SK-N-SH (cell line): Measurements from ENCODE around the gene FNDC3B. TPM values are rescaled to one million over a fixed set of nuclear protein-coding genes. Genes with fewer than 3 reads are reported as not detected.

ENCODE experiments used
- CTCF ChIA-PET: fragments of 300-600, 350-600 bp; formaldehyde crosslinking; extraction: SDS; loops from one replicate; lab custom pipeline; 2021; lab: Yijun Ruan, JAX
- POLR2A ChIA-PET: fragments of 350-600 bp; sonication (Branson Sonifier 250); formaldehyde crosslinking; extraction: SDS; loops from one replicate; lab custom pipeline; 2020; ENCODE audit warnings: antibody characterized with exemption, inconsistent platforms; lab: Yijun Ruan, JAX
- DNase-seq: peaks from one replicate; pipeline ENCODE4 v3.0.0; 2012
- H2AFZ ChIP-seq: fragments of 200-600 bp; sonication (generic); 2 replicates; pipeline ENCODE4 v1.8.1; 2016; ENCODE audit warnings: antibody characterized with exemption, mild to moderate bottlenecking, low read depth
- H3F3A ChIP-seq: fragments of 200-600 bp; sonication (generic); replicated peaks from 2 replicates; pipeline ENCODE3; 2016; ENCODE audit warnings: antibody characterized with exemption, mild to moderate bottlenecking; ENCODE audit not compliant: insufficient read depth
- H3K27ac ChIP-seq, 2 experiments: fragments of 200-500 bp in 1 of 2; fragments of 200-600 bp in 1 of 2; sonication (Bioruptor generic) in 1 of 2; sonication (generic), shearing (Covaris generic) in 1 of 2; 2 replicates each; pipeline versions ENCODE4 v1.5.1 to v1.6.1; 2014 to 2016; ENCODE audit warnings: low read depth in 2 of 2, inconsistent platforms in 1 of 2, low read length in 1 of 2, mild to moderate bottlenecking in 1 of 2, mixed read lengths in 1 of 2
- H3K27me3 ChIP-seq: fragments of 200-600 bp; sonication (generic), shearing (Covaris generic); 2 replicates; pipeline ENCODE4 v1.6.1; 2016; ENCODE audit warnings: mixed run types; ENCODE audit not compliant: insufficient read depth
- H3K36me3 ChIP-seq, 2 experiments: fragments of 200-500 bp in 1 of 2; fragments of 200-600 bp in 1 of 2; sonication (Bioruptor generic) in 1 of 2; sonication (generic) in 1 of 2; replicated peaks in 1 of 2; 2 replicates each; pipeline versions ENCODE3 to v1.5.1; 2014 to 2016; ENCODE audit warnings: low read length in 1 of 2, mild to moderate bottlenecking in 1 of 2; ENCODE audit not compliant: insufficient read depth in 2 of 2, control insufficient read depth in 1 of 2
- H3K4me1 ChIP-seq, 2 experiments: fragments of 200-500 bp in 1 of 2; fragments of 200-600 bp in 1 of 2; sonication (Bioruptor generic) in 1 of 2; sonication (generic), shearing (Covaris generic) in 1 of 2; 2 replicates each; pipeline versions ENCODE4 v1.5.1 to v1.6.1; 2014 to 2016; ENCODE audit warnings: low read depth in 1 of 2, low read length in 1 of 2, mixed run types in 1 of 2; ENCODE audit not compliant: insufficient read depth in 2 of 2, control insufficient read depth in 1 of 2
- H3K4me2 ChIP-seq: fragments of 200-600 bp; sonication (generic), shearing (Covaris generic); 2 replicates; pipeline ENCODE4 v1.6.1; 2017; ENCODE audit warnings: mixed run types
- H3K4me3 ChIP-seq, 2 experiments: fragments of 200-500 bp in 1 of 2; fragments of 200-600 bp in 1 of 2; sonication (Bioruptor generic) in 1 of 2; sonication (generic), shearing (Covaris generic) in 1 of 2; 2 replicates each; pipeline versions ENCODE4 v1.5.1 to v1.8.1; 2014 to 2016; ENCODE audit warnings: low read depth in 2 of 2, inconsistent platforms in 1 of 2, low read length in 1 of 2, mild to moderate bottlenecking in 1 of 2, mixed read lengths in 1 of 2, moderate library complexity in 1 of 2
- H3K79me2 ChIP-seq: fragments of 200-600 bp; sonication (generic); 2 replicates; pipeline ENCODE4 v1.8.1; 2017; ENCODE audit warnings: mild to moderate bottlenecking; ENCODE audit not compliant: insufficient read depth
- H3K9ac ChIP-seq: fragments of 200-600 bp; sonication (generic); 2 replicates; pipeline ENCODE4 v1.6.1; 2017; ENCODE audit warnings: mixed run types
- H3K9me2 ChIP-seq: fragments of 200-600 bp; sonication (generic); 2 replicates; pipeline ENCODE4 v1.6.1; 2017; ENCODE audit warnings: mixed run types
- H3K9me3 ChIP-seq: fragments of 200-600 bp; sonication (generic); 2 replicates; pipeline ENCODE4 v1.6.1; 2017; ENCODE audit warnings: mixed run types, mild to moderate bottlenecking, moderate library complexity
- H4K20me1 ChIP-seq: fragments of 200-600 bp; sonication (generic); 2 replicates; pipeline ENCODE4 v1.6.1; 2017; ENCODE audit warnings: mild to moderate bottlenecking, mixed run types; ENCODE audit not compliant: insufficient read depth
- CHD2 ChIP-seq: fragments of 150-350 bp; IDR thresholded peaks from 2 replicates; pipeline ENCODE4 v1.6.1; 2018; ENCODE audit warnings: low read length; ENCODE audit not compliant: partially characterized antibody
- ELF1 ChIP-seq: IDR thresholded peaks from 2 replicates; pipeline ENCODE4 v1.4.0; 2012
- EP300 ChIP-seq, 2 experiments: IDR thresholded peaks; 2 replicates each; pipeline versions ENCODE4 v1.4.0 to v1.6.1; 2012; ENCODE audit warnings: borderline replicate concordance in 1 of 2, low read depth in 1 of 2, low read length in 1 of 2
- EZH2phosphoT487 ChIP-seq: fragments of 200-600 bp; sonication (generic); IDR thresholded peaks from 2 replicates; pipeline ENCODE4 v1.6.1; 2017; ENCODE audit warnings: low read depth, mixed run types, mild to moderate bottlenecking, antibody characterized with exemption, moderate library complexity, borderline replicate concordance
- FOXJ3 ChIP-seq: sonication (generic); formaldehyde crosslinking; IDR thresholded peaks from 2 replicates; pipeline ENCODE4 v1.5.1; 2020; ENCODE audit warnings: mild to moderate bottlenecking, missing genetic modification reagents
- GATA2 ChIP-seq: sonication (generic); formaldehyde crosslinking; IDR thresholded peaks from 2 replicates; pipeline ENCODE4 v1.5.0; 2020; ENCODE audit warnings: mild to moderate bottlenecking, missing genetic modification reagents
- JUND ChIP-seq: IDR thresholded peaks from 2 replicates; pipeline ENCODE4 v1.4.0; 2012
- MEF2A ChIP-seq: IDR thresholded peaks from 2 replicates; pipeline ENCODE4 v1.4.0; 2012; ENCODE audit warnings: low read depth, borderline replicate concordance
- MXI1 ChIP-seq: IDR thresholded peaks from 2 replicates; pipeline ENCODE4 v1.6.1; 2012; ENCODE audit warnings: mild to moderate bottlenecking, low read depth, low read length, improper control_type of control experiment
- POLR2AphosphoS5 ChIP-seq: IDR thresholded peaks from 2 replicates; pipeline ENCODE4 v1.6.1; 2012; ENCODE audit warnings: low read depth, low read length
- SIN3A ChIP-seq: IDR thresholded peaks from 2 replicates; pipeline ENCODE4 v1.6.1; 2012; ENCODE audit warnings: low read depth, mild to moderate bottlenecking, low read length, moderate library complexity, borderline replicate concordance
- TEAD4 ChIP-seq: IDR thresholded peaks from 2 replicates; pipeline ENCODE4 v1.4.0; 2012; ENCODE audit warnings: mild to moderate bottlenecking, borderline replicate concordance; ENCODE audit not compliant: insufficient read depth
- WGBS: methylation state at CpG from one replicate; pipeline ENCODE4 v1.1.6; 2017; ENCODE audit warnings: low lambda C conversion rate; 5-methylcytosine and 5-hydroxymethylcytosine counted together
- polyA plus RNA-seq, 3 experiments: library from polyadenylated mRNA; depleted of rRNA; stranded (reverse); fragments of >200 nt; gene quantifications; 2 replicates each; pipeline ENCODE4 v1.2.3, GENCODE V29; 2012
- TF ChIP-seq, protein P1 (sequence below): IDR thresholded peaks from 2 replicates; pipeline ENCODE4 v1.4.0; 2012; ENCODE audit warnings: low read depth, borderline replicate concordance
- TF ChIP-seq, protein P2 (sequence below): IDR thresholded peaks from 2 replicates; pipeline ENCODE4 v1.4.0; 2012; ENCODE audit warnings: low read depth
- TF ChIP-seq, protein P3 (sequence below): fragments of 150-350 bp; IDR thresholded peaks from 2 replicates; pipeline ENCODE4 v1.6.1; 2016; ENCODE audit warnings: mild to moderate bottlenecking, low read depth, low read length
- TF ChIP-seq, protein P4 (sequence below): fragments of 200-600 bp; sonication (generic); IDR thresholded peaks from 2 replicates; pipeline ENCODE4 v1.6.1; 2017; ENCODE audit warnings: antibody characterized with exemption, mild to moderate bottlenecking, moderate library complexity

Gene FNDC3B
- polyA plus RNA-seq, 1 of the 3 experiments (the other 2 are of a cell fraction): 10.4 TPM

DNA sequence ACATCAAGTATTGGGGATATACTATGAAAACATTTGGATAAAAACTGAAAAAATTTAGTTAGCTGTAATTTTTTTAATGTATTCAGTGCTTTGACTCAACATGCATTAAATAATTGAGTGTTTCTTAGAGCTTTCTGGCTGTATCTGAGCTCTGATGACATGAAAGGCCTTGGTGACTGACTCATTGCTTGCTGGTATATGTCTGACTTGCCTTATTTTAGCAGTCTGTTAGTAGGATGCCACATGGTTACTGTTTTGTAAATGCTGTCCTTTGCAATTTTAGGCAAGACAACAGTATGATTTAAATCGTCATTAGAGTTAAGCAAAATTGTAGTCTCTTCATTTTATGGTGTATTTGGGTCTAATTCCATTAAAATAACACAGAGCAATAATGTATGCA is 209.7 kb downstream of the FNDC3B start (continued):
- TF ChIP-seq EZH2phosphoT487: no peak
- TF ChIP-seq EP300 (IDR thresholded peaks at IDR 0.05; ENCODE audit: borderline replicate concordance in 1 of 2, low read depth in 1 of 2, low read length in 1 of 2): no peak

DNA sequence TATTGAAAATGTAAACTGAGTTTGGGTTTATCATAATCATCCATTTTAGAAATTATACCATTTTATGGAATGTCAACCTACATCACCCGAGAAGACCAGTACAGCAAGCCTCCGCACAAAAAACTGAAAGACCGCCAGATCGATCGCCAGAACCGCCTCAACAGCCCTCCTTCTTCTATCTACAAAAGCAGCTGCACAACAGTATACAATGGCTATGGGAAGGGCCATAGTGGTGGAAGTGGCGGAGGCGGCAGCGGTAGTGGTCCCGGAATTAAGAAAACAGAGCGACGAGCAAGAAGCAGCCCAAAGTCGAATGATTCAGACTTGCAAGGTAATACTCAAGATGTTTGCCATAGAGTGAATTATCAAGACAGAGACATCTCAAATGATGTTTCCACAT is 211.8 kb downstream of the FNDC3B start:
- Histone ChIP-seq H2AFZ (no peak overlapping the region), H3K9me3 (no peaks in the 10 kb centered on the region), H3K27ac (no peak overlapping the region), H3K4me2 (no peak overlapping the region), H3K79me2 (peaks cover 70% of the 10 kb centered on the region), H3K27me3 (no peaks in the 10 kb centered on the region), H3F3A (peaks cover 5% of the 10 kb centered on the region), H3K9me2 (no peaks in the 10 kb centered on the region), H4K20me1 (peaks cover 14% of the 10 kb centered on the region; the same call in 1 of the 2 replicates), H3K36me3 (peaks cover 30 to 47% of the 10 kb centered on the region in 2 experiments), H3K9ac (no peak overlapping the region), H3K4me1 (peaks cover 3 to 11% of the 10 kb centered on the region in 2 experiments; a peak in 1 of 4 replicates), H3K4me3 (no peak overlapping the region)
- WGBS: 98% methylated on average over 13 of the region's 13 CpGs
- TF ChIP-seq, protein P1, sequence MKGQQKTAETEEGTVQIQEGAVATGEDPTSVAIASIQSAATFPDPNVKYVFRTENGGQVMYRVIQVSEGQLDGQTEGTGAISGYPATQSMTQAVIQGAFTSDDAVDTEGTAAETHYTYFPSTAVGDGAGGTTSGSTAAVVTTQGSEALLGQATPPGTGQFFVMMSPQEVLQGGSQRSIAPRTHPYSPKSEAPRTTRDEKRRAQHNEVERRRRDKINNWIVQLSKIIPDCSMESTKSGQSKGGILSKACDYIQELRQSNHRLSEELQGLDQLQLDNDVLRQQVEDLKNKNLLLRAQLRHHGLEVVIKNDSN: no peak
- no peak for TF ChIP-seq FOXJ3 (CRISPR knock-in tag)
- no peak for TF ChIP-seq MEF2A
- no peak for TF ChIP-seq EZH2phosphoT487
- TF ChIP-seq, protein P2, sequence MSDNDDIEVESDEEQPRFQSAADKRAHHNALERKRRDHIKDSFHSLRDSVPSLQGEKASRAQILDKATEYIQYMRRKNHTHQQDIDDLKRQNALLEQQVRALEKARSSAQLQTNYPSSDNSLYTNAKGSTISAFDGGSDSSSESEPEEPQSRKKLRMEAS: no peak
- ChIA-PET POLR2A (no interaction called here), CTCF (no interaction called here)
- DNase-seq: no peak

DNA sequence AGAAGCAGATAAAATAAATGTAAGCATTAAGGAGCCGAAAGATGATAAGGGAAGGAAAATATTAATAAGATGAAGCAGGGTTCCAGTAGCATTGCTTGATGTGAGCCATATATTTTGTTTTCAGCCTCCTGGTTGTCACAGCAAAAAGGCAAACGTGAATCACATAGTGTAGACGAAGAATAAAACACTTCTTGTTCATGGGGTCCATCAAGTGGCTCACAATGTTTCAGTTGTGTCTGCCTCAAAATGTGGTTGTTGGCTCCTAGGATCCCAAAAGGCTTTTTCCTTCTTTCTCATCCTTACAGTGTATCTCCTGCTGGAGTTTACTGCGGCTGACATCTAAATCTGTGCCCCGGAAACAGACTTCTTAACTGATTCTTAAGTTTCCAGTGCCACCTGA is 213.8 kb downstream of the FNDC3B start:
- Histone ChIP-seq H3K4me2 (no peak overlapping the region), H3K27me3 (no peaks in the 10 kb centered on the region), H3K4me3 (no peak overlapping the region), H3K9me3 (no peaks in the 10 kb centered on the region), H3K4me1 (peaks cover 0 to 18% of the 10 kb centered on the region in 2 experiments; a peak in 3 of 4 replicates), H3K36me3 (peaks cover 21 to 57% of the 10 kb centered on the region in 2 experiments), H4K20me1 (0 out of 2 replicates have a peak, but pooled peaks cover 6% of the 10 kb centered on the region), H3K9ac (no peak overlapping the region), H3K27ac (no peak overlapping the region), H3K9me2 (no peaks in the 10 kb centered on the region), H3K79me2 (peaks cover 67% of the 10 kb centered on the region), H3F3A (peaks cover 1% of the 10 kb centered on the region), H2AFZ (no peak overlapping the region)
- 95% methylated on average over 5 of the region's 5 CpGs for WGBS
- ChIA-PET POLR2A (no interaction called here), CTCF (no interaction called here)
- no peak for DNase-seq
- TF ChIP-seq CHD2: no peak
- no peak for TF ChIP-seq SIN3A
- TF ChIP-seq, protein P3, sequence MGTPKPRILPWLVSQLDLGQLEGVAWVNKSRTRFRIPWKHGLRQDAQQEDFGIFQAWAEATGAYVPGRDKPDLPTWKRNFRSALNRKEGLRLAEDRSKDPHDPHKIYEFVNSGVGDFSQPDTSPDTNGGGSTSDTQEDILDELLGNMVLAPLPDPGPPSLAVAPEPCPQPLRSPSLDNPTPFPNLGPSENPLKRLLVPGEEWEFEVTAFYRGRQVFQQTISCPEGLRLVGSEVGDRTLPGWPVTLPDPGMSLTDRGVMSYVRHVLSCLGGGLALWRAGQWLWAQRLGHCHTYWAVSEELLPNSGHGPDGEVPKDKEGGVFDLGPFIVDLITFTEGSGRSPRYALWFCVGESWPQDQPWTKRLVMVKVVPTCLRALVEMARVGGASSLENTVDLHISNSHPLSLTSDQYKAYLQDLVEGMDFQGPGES: no peak
- no peak for TF ChIP-seq ELF1
- no peak for TF ChIP-seq GATA2
- no peak for TF ChIP-seq JUND
- no peak for TF ChIP-seq EP300 (IDR thresholded peaks at IDR 0.05; ENCODE audit: borderline replicate concordance in 1 of 2, low read depth in 1 of 2, low read length in 1 of 2)
- no peak for TF ChIP-seq MEF2A
- TF ChIP-seq TEAD4: no peak
- TF ChIP-seq, protein P1: no peak
- TF ChIP-seq, protein P4, sequence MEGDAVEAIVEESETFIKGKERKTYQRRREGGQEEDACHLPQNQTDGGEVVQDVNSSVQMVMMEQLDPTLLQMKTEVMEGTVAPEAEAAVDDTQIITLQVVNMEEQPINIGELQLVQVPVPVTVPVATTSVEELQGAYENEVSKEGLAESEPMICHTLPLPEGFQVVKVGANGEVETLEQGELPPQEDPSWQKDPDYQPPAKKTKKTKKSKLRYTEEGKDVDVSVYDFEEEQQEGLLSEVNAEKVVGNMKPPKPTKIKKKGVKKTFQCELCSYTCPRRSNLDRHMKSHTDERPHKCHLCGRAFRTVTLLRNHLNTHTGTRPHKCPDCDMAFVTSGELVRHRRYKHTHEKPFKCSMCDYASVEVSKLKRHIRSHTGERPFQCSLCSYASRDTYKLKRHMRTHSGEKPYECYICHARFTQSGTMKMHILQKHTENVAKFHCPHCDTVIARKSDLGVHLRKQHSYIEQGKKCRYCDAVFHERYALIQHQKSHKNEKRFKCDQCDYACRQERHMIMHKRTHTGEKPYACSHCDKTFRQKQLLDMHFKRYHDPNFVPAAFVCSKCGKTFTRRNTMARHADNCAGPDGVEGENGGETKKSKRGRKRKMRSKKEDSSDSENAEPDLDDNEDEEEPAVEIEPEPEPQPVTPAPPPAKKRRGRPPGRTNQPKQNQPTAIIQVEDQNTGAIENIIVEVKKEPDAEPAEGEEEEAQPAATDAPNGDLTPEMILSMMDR: no peak
- TF ChIP-seq EZH2phosphoT487: no peak
- TF ChIP-seq FOXJ3 (CRISPR knock-in tag): no peak
- TF ChIP-seq MXI1: no peak
- no peak for TF ChIP-seq POLR2AphosphoS5
- TF ChIP-seq, protein P2: no peak
